Fibroblast of pulmonary artery (primary cell): ENCODE data around the gene UBAP2.

Experiments
- DNase-seq: peaks from one replicate; pipeline ENCODE4 v3.0.0-alpha.2; 2010; ENCODE audit warnings: low read depth
- H3K4me3 ChIP-seq: replicated peaks from 2 replicates; pipeline ENCODE4 v1.5.1; 2011; ENCODE audit warnings: low read depth, mild to moderate bottlenecking, control low read depth, low read length, moderate library complexity
- CTCF ChIP-seq: IDR thresholded peaks from 2 replicates; pipeline ENCODE4 v1.5.1; 2011; ENCODE audit warnings: mild to moderate bottlenecking, control low read depth, low read length, inconsistent platforms; ENCODE audit errors: missing control alignments

Gene UBAP2

GRCh38 chr9:34016149-34016548, 32.5 kb downstream of the UBAP2 start:
- DNase-seq = no peak
- H3K4me3 ChIP-seq = no peak overlapping the region
- no peak for TF ChIP-seq CTCF

- H3K4me3 ChIP-seq = no peak overlapping the region
- peak; percentile 34 for TF ChIP-seq CTCF
- DNase-seq = peak; percentile 19
These were observed 37.7 kb downstream of the UBAP2 start for GRCh38 chr9:34010979-34011378.

GRCh38 chr9:34001951-34002350, 46.7 kb downstream of the UBAP2 start:
- H3K4me3 ChIP-seq = no peak overlapping the region
- no peak for DNase-seq
- TF ChIP-seq CTCF = no peak

GRCh38 chr9:34001298-34001697, 47.4 kb downstream of the UBAP2 start:
- TF ChIP-seq CTCF = no peak
- DNase-seq = no peak
- H3K4me3 ChIP-seq = no peak overlapping the region

GRCh38 chr9:33995449-33995848, 53.2 kb downstream of the UBAP2 start:
- DNase-seq = no peak
- H3K4me3 ChIP-seq = no peak overlapping the region
- no peak for TF ChIP-seq CTCF

GRCh38 chr9:33993104-33993503, 55.6 kb downstream of the UBAP2 start:
- no peak for TF ChIP-seq CTCF

GRCh38 chr9:33992632-33993031, 56.1 kb downstream of the UBAP2 start:
- no peak overlapping the region for H3K4me3 ChIP-seq
- DNase-seq = no peak
- no peak for TF ChIP-seq CTCF

More at GRCh38 chr9:33993104-33993503, 55.6 kb downstream of the UBAP2 start:
- no peak overlapping the region for H3K4me3 ChIP-seq
- DNase-seq = no peak
